Motor neuron (in vitro differentiated cells): ENCODE data around the gene LTK. TPM values are rescaled to one million over a fixed set of nuclear protein-coding genes. Genes with fewer than 3 reads are reported as not detected.
A peak's percentile ranks its signal among the peaks of the same experiment; 100 is the strongest.

Experiments used
- ATAC-seq, 8 experiments: fragments of 200-7000 bp; cut with Tn5 transposase; replicated peaks in 6 of 8; 2 replicates each; pipeline ENCODE4 v1.8.0; 2021; ENCODE audit warnings: mild to moderate bottlenecking in 8 of 8, moderate library complexity in 8 of 8
- H3K27ac ChIP-seq, 2 donors: fragments of 250-450 bp; sonication (Bioruptor Pico); 2 replicates each; pipeline ENCODE4 v1.9.0; 2021; ENCODE audit warnings: antibody characterized with exemption in 2 of 2, mild to moderate bottlenecking in 2 of 2, moderate library complexity in 1 of 2
- H3K4me1 ChIP-seq, 2 donors: fragments of 250-450 bp; sonication (Bioruptor Pico); replicated peaks in 1 of 2; 2 replicates each; pipeline ENCODE4 v1.6.1; 2021; ENCODE audit warnings: antibody characterized with exemption in 2 of 2, mild to moderate bottlenecking in 2 of 2, moderate library complexity in 1 of 2
- H3K4me3 ChIP-seq, 5 donors: fragments of 250-450 bp; sonication (Bioruptor Pico); 2 replicates each; pipeline ENCODE4 v1.9.0; 2021; ENCODE audit warnings: antibody characterized with exemption in 5 of 5, mild to moderate bottlenecking in 5 of 5, moderate library complexity in 4 of 5
- WGBS, 10 experiments: fragments of 450-650 bp; shearing (Covaris generic); methylation state at CpG; one replicate each; pipeline ENCODE4 v1.0.0; 2022; 5-methylcytosine and 5-hydroxymethylcytosine counted together
- in situ Hi-C, 9 experiments: fragments of 400-800 bp; cut with MboI; loops; one replicate each; pipeline ENCODE4 v1.15.0; 2021; ENCODE audit warnings: low sequenced_read_pairs in 9 of 9, low pct_unique_long_range_greater_than_20kb in 2 of 9; ENCODE audit not compliant: unreplicated experiment in 9 of 9
- total RNA-seq, 8 experiments: library from RNA; unstranded; fragments of 300-600 nt; gene quantifications; 2 replicates each; pipeline versions ENCODE4 v1.2.3 to v1.2.4, GENCODE V29; 2022

Gene LTK
- total RNA-seq, 8 experiments from 2014 or later, result 0.05 to 3.3 (median 0.29) TPM; not detected in 1

DNA sequence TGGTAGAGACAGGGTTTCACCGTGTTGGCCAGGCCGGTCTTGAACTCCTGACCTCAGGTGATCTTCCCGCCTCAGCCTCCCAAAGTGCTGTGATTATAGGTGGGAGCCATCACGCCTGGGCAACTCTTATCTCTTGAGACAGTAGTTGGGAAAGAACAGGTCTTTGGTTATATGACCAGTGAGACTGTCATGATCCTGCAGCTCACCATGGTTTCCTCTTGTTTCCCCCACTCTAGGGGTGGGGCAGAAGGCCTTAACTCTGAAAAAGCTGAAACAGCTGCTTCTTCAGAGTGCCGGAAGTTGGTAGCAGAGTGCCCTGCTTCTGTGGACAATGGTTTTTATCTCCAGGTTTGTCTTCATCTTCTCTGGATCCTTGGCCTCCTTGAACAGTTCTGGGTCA, 40.7 kb upstream of the LTK start:
- H3K4me1 ChIP-seq, result peaks cover 3 to 4% of the 10 kb centered on the region in 2 donors
- H3K4me3 ChIP-seq, result no peak overlapping the region
- 40 to 96% (median 85%) methylated on average over 1 to 5 of the region's 5 CpGs; no CpG with 5 or more reads in 4 of the 10 experiments for WGBS, 10 experiments
- ATAC-seq, result no peak
- in situ Hi-C loops, result loop anchor here in 6 of 9 experiments (10.0 to 25.0 kb wide), 3 partner anchors 233 to 260 kb away; no protein-coding TSS in a partner anchor
- no peak overlapping the region for H3K27ac ChIP-seq

DNA sequence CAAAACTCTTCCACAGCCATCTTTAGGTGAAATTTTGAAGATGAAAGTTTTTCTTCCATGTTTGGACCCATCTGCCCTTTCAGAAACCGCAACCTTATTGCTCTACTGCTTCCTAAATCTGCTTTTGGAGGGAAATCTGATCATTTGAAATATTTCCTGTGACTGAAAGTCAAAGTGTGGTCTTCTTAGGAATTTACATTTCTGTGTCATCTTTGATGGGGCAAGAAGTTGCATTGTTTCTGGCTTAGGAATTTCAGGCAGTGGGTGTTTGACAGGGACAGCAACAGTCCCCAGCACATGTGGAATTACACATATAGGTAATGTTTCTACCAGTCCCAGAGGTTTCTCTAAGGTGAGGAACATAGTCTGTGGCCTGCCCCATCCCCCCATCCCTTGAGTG, 40.1 kb upstream of the LTK start:
- no peak for ATAC-seq
- in situ Hi-C loops, result loop anchor here in 6 of 9 experiments (10.0 to 25.0 kb wide), 3 partner anchors 234 to 261 kb away; no protein-coding TSS in a partner anchor
- Histone ChIP-seq H3K4me1 (peaks cover 3 to 4% of the 10 kb centered on the region in 2 donors), H3K4me3 (no peak overlapping the region), H3K27ac (no peak overlapping the region)
- WGBS, 10 experiments, result 100% methylated on average over 1 of the region's 1 CpG; no CpG with 5 or more reads in 5 of the 10 experiments

DNA sequence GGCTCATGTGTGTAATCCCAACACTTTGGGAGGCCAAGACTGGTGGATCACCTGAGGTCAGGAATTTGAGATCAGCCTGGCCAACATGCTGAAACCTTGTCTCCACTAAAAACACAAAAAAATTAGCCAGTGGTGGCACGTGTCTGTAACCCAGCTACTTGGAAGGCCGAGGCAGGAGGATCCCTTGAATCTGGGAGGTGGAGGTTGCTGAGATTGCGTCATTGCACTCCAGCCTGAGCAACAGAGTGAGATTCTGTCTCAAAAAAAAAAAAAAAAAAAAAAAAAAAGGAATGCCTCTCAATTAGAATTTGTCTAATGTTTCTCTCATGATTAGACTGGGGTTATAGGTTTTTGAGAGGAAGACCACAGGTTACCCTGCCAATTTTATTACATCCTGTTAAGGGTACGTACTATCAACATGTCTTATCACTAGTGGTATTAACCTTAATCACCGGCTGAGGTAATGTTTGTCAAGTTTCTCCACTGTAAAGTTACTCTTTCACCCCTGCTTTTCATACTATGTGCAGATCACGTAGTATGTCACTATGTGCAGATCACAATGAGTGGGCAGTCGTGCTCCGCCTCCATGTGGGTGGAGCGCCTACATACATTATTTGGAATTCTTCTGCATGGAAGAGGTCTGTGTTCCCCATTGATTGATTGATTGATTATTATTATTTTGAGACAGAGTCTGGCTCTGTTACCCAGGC, 36.6 kb upstream of the LTK start:
- in situ Hi-C loops, result loop anchor here in 6 of 9 experiments (10.0 to 25.0 kb wide), 3 partner anchors 237 to 265 kb away; no protein-coding TSS in a partner anchor

DNA sequence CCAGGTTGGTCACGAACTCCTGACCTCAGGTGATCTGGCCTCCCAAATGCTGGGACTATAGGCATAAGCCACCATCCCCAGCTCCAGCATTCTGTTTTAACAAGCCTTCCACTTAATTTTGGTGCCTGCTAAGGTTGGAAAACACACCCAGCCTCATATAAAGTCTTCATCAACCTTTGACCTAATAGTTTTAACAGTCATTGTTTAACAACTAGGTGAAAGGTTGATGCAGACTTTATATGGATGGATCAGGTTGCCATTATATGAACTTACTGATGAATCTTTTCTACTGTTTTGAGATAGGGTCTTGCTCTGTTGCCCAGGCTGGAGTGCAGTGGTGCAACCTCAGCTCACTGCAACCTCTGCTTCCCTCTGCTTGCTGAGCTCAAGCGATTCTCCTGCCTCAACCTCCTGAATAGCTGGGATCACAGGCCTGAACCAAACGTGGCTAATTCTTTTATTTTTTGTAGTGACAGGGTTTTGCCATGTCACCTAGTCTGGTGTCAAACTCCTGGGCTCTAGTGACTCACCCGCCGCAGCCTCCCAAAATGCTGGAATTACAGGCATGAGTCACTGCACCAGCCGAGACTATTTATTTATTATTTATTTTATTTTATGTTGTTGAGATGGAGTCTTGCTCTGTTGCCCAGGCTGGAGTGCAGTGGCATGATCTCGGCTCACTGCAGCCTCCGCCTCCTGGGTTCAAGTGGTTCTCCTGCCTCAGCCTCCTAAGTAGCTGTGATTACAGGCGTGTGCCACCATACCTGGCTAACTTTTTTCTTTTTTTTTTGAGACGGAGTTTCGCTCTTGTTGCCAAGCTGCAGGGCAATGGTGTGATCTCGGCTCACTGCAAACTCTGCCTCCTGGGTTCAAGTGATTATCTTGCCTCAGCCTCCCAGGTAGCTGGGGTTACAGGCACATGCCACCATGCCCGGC, 33.5 kb upstream of the LTK start:
- peak in 1 of 8 experiments; percentile 6 for ATAC-seq
- WGBS, 10 experiments, result 20 to 93% (median 67%) methylated on average over 1 to 11 of the region's 13 CpGs; no CpG with 5 or more reads in 2 of the 10 experiments
- in situ Hi-C loops, result no loop called here
- Histone ChIP-seq H3K4me3 (no peak overlapping the region), H3K4me1 (peaks cover 0 to 5% of the 10 kb centered on the region in 2 donors), H3K27ac (no peak overlapping the region)

More for the DNA sequence above, 36.6 kb upstream of the LTK start:
- Histone ChIP-seq H3K4me1 (no peaks in the 10 kb centered on the region), H3K27ac (no peak overlapping the region), H3K4me3 (no peak overlapping the region)
- WGBS, 10 experiments, result 60 to 97% (median 82%) methylated on average over 1 to 9 of the region's 9 CpGs; no CpG with 5 or more reads in 1 of the 10 experiments
- no peak for ATAC-seq

GRCh38 chr15:41545218-41545617, 31.6 kb upstream of the LTK start:
- Histone ChIP-seq H3K4me3 (no peak overlapping the region), H3K4me1 (peaks cover 0 to 5% of the 10 kb centered on the region in 2 donors), H3K27ac (no peak overlapping the region)
- in situ Hi-C loops, result no loop called here
- ATAC-seq, result no peak
- WGBS, 10 experiments, result 80 to 90% (median 88%) methylated on average over 2 to 3 of the region's 3 CpGs; no CpG with 5 or more reads in 5 of the 10 experiments

DNA sequence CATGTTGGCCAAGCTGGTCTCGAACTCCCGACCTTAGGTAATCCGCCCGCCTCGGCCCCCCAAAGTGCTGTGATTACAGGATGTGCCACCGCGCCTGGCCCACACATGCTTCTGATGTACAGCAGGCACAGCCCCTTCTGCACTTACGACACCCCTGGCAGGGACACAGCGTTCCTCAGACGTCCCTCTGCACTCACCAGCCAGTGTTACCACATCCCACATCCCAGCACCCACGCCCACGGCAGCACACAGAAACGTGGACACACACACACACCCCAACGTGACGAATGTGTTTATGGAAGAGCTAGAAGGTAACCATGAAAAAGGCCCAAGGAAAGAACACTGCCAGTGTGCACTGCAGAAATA, 31.0 kb upstream of the LTK start:
- Histone ChIP-seq H3K4me1 (peaks cover 0 to 5% of the 10 kb centered on the region in 2 donors), H3K27ac (peak overlapping the region; percentile 85 to 91), H3K4me3 (peak overlapping the region; percentile 59 to 79 (median 70))
- WGBS, 10 experiments, result 0 to 90% (median 60%) methylated on average over 1 to 6 of the region's 15 CpGs; no CpG with 5 or more reads in 5 of the 10 experiments
- peak in 1 of 8 experiments; percentile 16 for ATAC-seq
- in situ Hi-C loops, result no loop called here

- peak overlapping the region; percentile 85 to 91 for H3K27ac ChIP-seq
- in situ Hi-C loops, result no loop called here
- 0 to 67% (median 7%) methylated on average over 1 to 8 of the region's 8 CpGs; no CpG with 5 or more reads in 1 of the 10 experiments for WGBS, 10 experiments
- H3K4me1 ChIP-seq, result peaks cover 0 to 5% of the 10 kb centered on the region in 2 donors
- no peak for ATAC-seq
- H3K4me3 ChIP-seq, result peak overlapping the region; percentile 59 to 79 (median 70)
Observed at GRCh38 chr15:41543521-41543870, 29.9 kb upstream of the LTK start.

DNA sequence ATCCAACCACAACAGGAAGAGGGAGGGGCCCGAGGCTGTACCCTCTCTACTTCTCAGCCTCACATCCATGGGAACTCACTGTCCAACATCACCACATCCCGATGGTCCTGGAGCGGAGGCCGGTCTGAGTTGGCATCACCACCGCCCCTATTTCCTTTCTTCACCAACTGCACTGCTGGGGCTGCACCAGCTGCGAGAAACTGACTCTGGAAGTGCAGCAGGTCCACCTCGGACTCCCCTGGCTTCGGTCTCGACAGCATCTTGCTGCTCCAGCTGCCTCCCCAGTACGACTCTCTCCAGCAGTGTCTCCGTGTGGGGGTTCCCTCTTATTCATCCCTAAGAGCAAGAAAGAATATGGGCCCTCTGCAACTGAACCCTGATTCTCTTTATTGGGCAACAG, 23.2 kb upstream of the LTK start:
- H3K4me3 ChIP-seq, result no peak overlapping the region
- H3K4me1 ChIP-seq, result no peaks in the 10 kb centered on the region
- 73 to 100% (median 94%) methylated on average over 2 to 8 of the region's 11 CpGs; no CpG with 5 or more reads in 2 of the 10 experiments for WGBS, 10 experiments
- ATAC-seq, result no peak
- no peak overlapping the region for H3K27ac ChIP-seq
- in situ Hi-C loops, result no loop called here

DNA sequence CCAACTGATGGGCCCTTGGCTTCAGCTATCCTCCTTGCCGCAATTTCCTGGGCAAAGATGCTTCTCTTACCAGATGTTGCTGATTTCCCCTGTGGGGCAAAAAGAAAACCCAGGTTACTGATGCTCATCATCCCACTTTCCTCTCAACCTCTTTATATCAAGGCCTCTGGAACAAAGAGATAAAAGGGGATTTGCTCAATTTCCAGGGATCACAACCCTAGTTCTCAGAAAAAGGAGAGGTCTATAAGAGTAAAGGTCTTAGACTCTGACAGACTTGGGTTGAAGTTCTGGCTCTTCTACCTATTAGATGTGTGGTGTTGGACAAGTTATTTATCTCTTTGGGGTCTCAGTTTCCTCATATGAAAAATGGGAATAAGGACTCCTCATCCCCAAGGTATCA, 21.9 kb upstream of the LTK start:
- H3K4me3 ChIP-seq, result no peak overlapping the region
- no peak overlapping the region for H3K27ac ChIP-seq
- no peaks in the 10 kb centered on the region for H3K4me1 ChIP-seq
- in situ Hi-C loops, result no loop called here
- no peak for ATAC-seq
- 100% methylated on average over 1 of the region's 1 CpG; no CpG with 5 or more reads in 8 of the 10 experiments for WGBS, 10 experiments

DNA sequence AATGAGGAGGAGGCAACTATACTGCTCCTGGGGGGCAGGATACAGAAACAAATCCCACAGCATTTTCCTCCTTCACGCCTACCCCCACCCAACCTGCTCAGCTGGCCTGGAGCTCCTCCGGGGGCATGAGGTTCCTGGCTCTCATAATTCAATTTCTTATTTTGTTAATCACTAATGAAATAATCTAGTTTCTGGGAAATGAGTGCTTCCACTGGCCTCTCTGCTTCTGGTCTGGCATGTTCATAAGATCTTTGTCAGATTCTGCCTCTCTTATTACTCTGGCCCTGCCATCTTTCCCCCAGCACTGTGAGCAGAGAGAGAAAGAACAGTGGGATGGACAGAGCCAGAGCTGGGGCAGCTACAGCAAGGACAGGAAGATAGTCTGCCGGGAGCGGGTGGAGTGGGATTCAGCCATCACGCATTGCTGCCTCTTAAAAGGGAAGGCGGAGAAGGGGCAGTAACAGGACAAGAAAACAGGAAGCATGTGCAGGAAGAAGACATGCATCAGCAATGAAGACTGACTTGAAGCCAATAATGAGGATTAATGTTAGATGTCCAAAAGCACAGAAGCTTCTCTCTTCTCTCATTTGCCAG, 16.8 kb upstream of the LTK start:
- Histone ChIP-seq H3K4me1 (no peaks in the 10 kb centered on the region), H3K4me3 (no peak overlapping the region), H3K27ac (no peak overlapping the region)
- in situ Hi-C loops, result no loop called here
- peak in 2 of 8 experiments; percentile 34 to 46 for ATAC-seq
- WGBS, 10 experiments, result 50 to 90% (median 80%) methylated on average over 1 to 6 of the region's 6 CpGs; no CpG with 5 or more reads in 2 of the 10 experiments

GRCh38 chr15:41523097-41523496, 9.5 kb upstream of the LTK start:
- H3K27ac ChIP-seq, result no peak overlapping the region
- no peak for ATAC-seq
- no peaks in the 10 kb centered on the region for H3K4me1 ChIP-seq
- in situ Hi-C loops, result no loop called here
- 89 to 100% (median 100%) methylated on average over 1 to 3 of the region's 5 CpGs; no CpG with 5 or more reads in 7 of the 10 experiments for WGBS, 10 experiments
- no peak overlapping the region for H3K4me3 ChIP-seq

DNA sequence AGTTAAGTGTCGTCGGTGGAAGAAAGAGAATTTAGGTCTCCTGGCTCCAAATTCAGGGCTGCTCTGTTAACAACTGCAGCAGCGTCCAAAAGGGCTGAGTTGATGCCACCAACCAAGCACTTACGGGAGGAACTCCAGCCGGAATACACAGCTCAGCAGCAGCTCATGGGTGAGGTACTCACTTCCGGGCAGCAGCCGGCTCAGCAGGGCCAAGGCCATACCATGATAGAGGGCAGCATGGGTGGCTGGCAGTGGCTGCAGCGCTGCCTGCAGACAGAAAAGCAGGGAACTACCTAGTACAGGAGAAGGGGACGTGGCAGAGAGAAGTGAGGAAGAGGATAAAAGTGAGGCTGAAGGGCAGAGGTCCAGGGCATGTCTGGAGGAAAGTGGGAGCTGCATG, 8.0 kb upstream of the LTK start:
- H3K27ac ChIP-seq, result no peak overlapping the region
- H3K4me1 ChIP-seq, result no peaks in the 10 kb centered on the region
- no peak overlapping the region for H3K4me3 ChIP-seq
- no peak for ATAC-seq
- in situ Hi-C loops, result no loop called here
- WGBS, 10 experiments, result 40 to 100% (median 83%) methylated on average over 1 to 7 of the region's 9 CpGs; no CpG with 5 or more reads in 2 of the 10 experiments
